GM06990 (cell line): ENCODE results near the gene ANKRD44.
"Not testable (repeated sequence)": the region's sequence is repeated elsewhere in the genome, so short reads cannot be mapped to it uniquely, and the experiment has no call there.

Experiments
- DNase-seq: peaks from one replicate; pipeline ENCODE4 v3.0.0-alpha.2; 2011; ENCODE audit not compliant: insufficient read length; ENCODE audit errors: extremely low read depth
- H3K27me3 ChIP-seq: replicated peaks from 2 replicates; pipeline ENCODE4 v1.6.0; 2011; ENCODE audit warnings: low read length; ENCODE audit not compliant: control insufficient read depth, insufficient read depth
- H3K36me3 ChIP-seq: 2 replicates; pipeline ENCODE4 v1.5.1; 2011; ENCODE audit warnings: low read length; ENCODE audit not compliant: control insufficient read depth, insufficient read depth
- H3K4me3 ChIP-seq: replicated peaks from 2 replicates; pipeline ENCODE4 v1.5.1; 2011; ENCODE audit warnings: low read depth, mild to moderate bottlenecking, control low read depth, low read length
- CTCF ChIP-seq: IDR thresholded peaks from 2 replicates; pipeline ENCODE4 v1.5.1; 2011; ENCODE audit warnings: low read length, control low read depth, mild to moderate bottlenecking, inconsistent platforms; ENCODE audit not compliant: insufficient read depth, poor library complexity, severe bottlenecking

Gene ANKRD44

GRCh38 chr2:197071790-197072436 is 238.7 kb downstream of the ANKRD44 start:
- H3K27me3 ChIP-seq, result no peaks in the 10 kb centered on the region
- TF ChIP-seq CTCF, result no peak
- no peak for DNase-seq
- H3K36me3 ChIP-seq, result peaks cover 2% of the 10 kb centered on the region; the same call in 1 of the 2 replicates
- no peak overlapping the region for H3K4me3 ChIP-seq

GRCh38 chr2:197071213-197071612 is 239.4 kb downstream of the ANKRD44 start:
- no peaks in the 10 kb centered on the region for H3K27me3 ChIP-seq
- DNase-seq, result no peak
- peaks cover 2% of the 10 kb centered on the region; the same call in 1 of the 2 replicates for H3K36me3 ChIP-seq
- H3K4me3 ChIP-seq, result no peak overlapping the region
- TF ChIP-seq CTCF, result no peak

GRCh38 chr2:197069958-197070357 is 240.6 kb downstream of the ANKRD44 start:
- no peak for DNase-seq
- Histone ChIP-seq H3K36me3 (peaks cover 2% of the 10 kb centered on the region; the same call in 1 of the 2 replicates), H3K4me3 (no peak overlapping the region), H3K27me3 (no peaks in the 10 kb centered on the region)
- no peak for TF ChIP-seq CTCF

- not testable (repeated sequence) for H3K27me3 ChIP-seq, DNase-seq, H3K36me3 ChIP-seq
Measured at GRCh38 chr2:197062574-197062973, 248.0 kb downstream of the ANKRD44 start.

GRCh38 chr2:197059477-197059876 is 251.1 kb downstream of the ANKRD44 start:
- Histone ChIP-seq H3K4me3 (no peak overlapping the region), H3K27me3 (no peaks in the 10 kb centered on the region), H3K36me3 (peaks cover 7% of the 10 kb centered on the region)
- no peak for DNase-seq
- no peak for TF ChIP-seq CTCF

More at GRCh38 chr2:197062574-197062973, 248.0 kb downstream of the ANKRD44 start:
- not testable (repeated sequence) for H3K4me3 ChIP-seq

GRCh38 chr2:197058777-197059300 is 251.7 kb downstream of the ANKRD44 start:
- H3K36me3 ChIP-seq, result peaks cover 7% of the 10 kb centered on the region
- no peak overlapping the region for H3K4me3 ChIP-seq
- H3K27me3 ChIP-seq, result no peaks in the 10 kb centered on the region
- no peak for DNase-seq
- no peak for TF ChIP-seq CTCF
